GM19324 (cell line): ENCODE results near the gene LRRC72.
"Not testable (repeated sequence)": the region's sequence is repeated elsewhere in the genome, so short reads cannot be mapped to it uniquely, and the experiment has no call there.

Source experiments
- ATAC-seq: cut with Tn5 transposase; IDR thresholded peaks from one replicate; pipeline ENCODE4 v1.9.1; 2021; ENCODE audit warnings: mild to moderate bottlenecking, moderate library complexity; ENCODE audit not compliant: unreplicated experiment, low FRiP score

The LRRC72 gene

GRCh38 chr7:16526742-16527540 is at the start of gene LRRC72:
Gene LRRC72 (plus strand): TSS chr7:16526825. CDS start chr7:16526953, 128 bp downstream.
- ATAC-seq, result no peak

GRCh38 chr7:16479161-16479560 is 47.5 kb upstream of the LRRC72 start:
- no peak for ATAC-seq

GRCh38 chr7:16479591-16479990 is 47.0 kb upstream of the LRRC72 start:
- no peak for ATAC-seq

GRCh38 chr7:16484453-16485158 is 42.0 kb upstream of the LRRC72 start:
- no peak for ATAC-seq

- no peak for ATAC-seq
Measured at GRCh38 chr7:16491148-16491547, 35.5 kb upstream of the LRRC72 start.

- no peak for ATAC-seq
Measured at GRCh38 chr7:16492513-16493062, 34.0 kb upstream of the LRRC72 start.

GRCh38 chr7:16493266-16493665 is 33.4 kb upstream of the LRRC72 start:
- ATAC-seq, result no peak

GRCh38 chr7:16494551-16494950 is 32.1 kb upstream of the LRRC72 start:
- no peak for ATAC-seq

- no peak for ATAC-seq
Measured at GRCh38 chr7:16494955-16495719, 31.5 kb upstream of the LRRC72 start.

GRCh38 chr7:16498122-16498521 is 28.5 kb upstream of the LRRC72 start:
- ATAC-seq, result no peak

- no peak for ATAC-seq
Measured at GRCh38 chr7:16502303-16502702, 24.3 kb upstream of the LRRC72 start.

GRCh38 chr7:16504019-16504418 is 22.6 kb upstream of the LRRC72 start:
- no peak for ATAC-seq

- not testable (repeated sequence) for ATAC-seq
Measured at GRCh38 chr7:16506422-16506821, 20.2 kb upstream of the LRRC72 start.

GRCh38 chr7:16509829-16510228 is 16.8 kb upstream of the LRRC72 start:
- ATAC-seq, result no peak

GRCh38 chr7:16511314-16511713 is 15.3 kb upstream of the LRRC72 start:
- no peak for ATAC-seq

GRCh38 chr7:16512097-16512496 is 14.5 kb upstream of the LRRC72 start:
- no peak for ATAC-seq

GRCh38 chr7:16514271-16514670 is 12.4 kb upstream of the LRRC72 start:
- ATAC-seq, result no peak

GRCh38 chr7:16514729-16515128 is 11.9 kb upstream of the LRRC72 start:
- ATAC-seq, result no peak

GRCh38 chr7:16515785-16516685 is 10.6 kb upstream of the LRRC72 start:
- ATAC-seq, result peak; percentile 54

- not testable (repeated sequence) for ATAC-seq
Measured at GRCh38 chr7:16519985-16520384, 6.6 kb upstream of the LRRC72 start.
